ENCODE results near the gene LPCAT2. TPM values are rescaled to one million over a fixed set of nuclear protein-coding genes. Genes with fewer than 3 reads are reported as not detected.

LPCAT2 gene
- total and polyA plus RNA-seq, 2 of the 13 experiments (the other 11 are each of a cell fraction or from before 2014, with no cell fraction given), result 9.9 to 17.6 TPM

GRCh38 chr16:55508941-55509931 lies at the start of gene LPCAT2 (continued):
- TF ChIP-seq MIER2 (CRISPR knock-in tag; IDR thresholded peaks at IDR 0.05) (no peak), KMT2A (CRISPR knock-in tag; IDR thresholded peaks at IDR 0.05) (no peak), CREB3 (CRISPR knock-in tag; IDR thresholded peaks at IDR 0.05) (no peak), ZNF354B (CRISPR knock-in tag; IDR thresholded peaks at IDR 0.05) (no peak), SRF (IDR thresholded peaks at IDR 0.05; ENCODE audit: low read depth, low read length) (no peak), ZC3H4 (CRISPR knock-in tag; IDR thresholded peaks at IDR 0.05; ENCODE audit: borderline replicate concordance) (no peak), RORA (CRISPR knock-in tag; IDR thresholded peaks at IDR 0.05) (no peak), HNRNPH1 (optimal IDR thresholded peaks at IDR 0.05; ENCODE audit: low read depth, low read length) (no peak), STAT5B (CRISPR knock-in tag; IDR thresholded peaks at IDR 0.05) (no peak), PAXIP1 (CRISPR knock-in tag; conservative IDR thresholded peaks at IDR 0.05) (no peak), DBP (CRISPR knock-in tag; IDR thresholded peaks at IDR 0.05; ENCODE audit: not compliant biosample characterization) (peak; percentile 59), ZNF326 (CRISPR knock-in tag; IDR thresholded peaks at IDR 0.05; ENCODE audit: borderline replicate concordance) (no peak), ZNF589 (CRISPR knock-in tag; conservative IDR thresholded peaks at IDR 0.05) (no peak), GLI4 (CRISPR knock-in tag; IDR thresholded peaks at IDR 0.05; ENCODE audit: borderline replicate concordance) (peak; percentile 35; the same call in 1 of the 2 replicates), SOX6 (IDR thresholded peaks at IDR 0.05) (no peak), SOX6 (CRISPR knock-in tag; IDR thresholded peaks at IDR 0.05) (peak; percentile 28; the same call in 1 of the 2 replicates), HDAC2 (CRISPR knock-in tag; IDR thresholded peaks at IDR 0.05) (no peak; the same call in 1 of the 2 replicates), ZNF607 (CRISPR knock-in tag; IDR thresholded peaks at IDR 0.05; ENCODE audit: borderline replicate concordance) (no peak), ZNF609 (CRISPR knock-in tag; IDR thresholded peaks at IDR 0.05; ENCODE audit: borderline replicate concordance) (no peak)

Data from HepG2 (cell line).